MCF 10A (cell line): ENCODE measurements around the gene PANK1. TPM values are rescaled to one million over a fixed set of nuclear protein-coding genes. Genes with fewer than 3 reads are reported as not detected.
A peak's percentile ranks its signal among the peaks of the same experiment; 100 is the strongest.

ENCODE experiments used
- BruUV-seq: library from RNA; stranded (reverse); fragments of 400-500 nt; replicated peaks from 2 replicates; lab custom pipeline; 2021; lab: Mats Ljungman, UMichigan
- CTCF ChIA-PET: fragments of 300-600 bp; sonication (Branson Sonifier 250); formaldehyde crosslinking; extraction: SDS; loops from one replicate; lab custom pipeline; 2021; ENCODE audit warnings: antibody characterized with exemption, inconsistent platforms; lab: Yijun Ruan, JAX
- POLR2A ChIA-PET: fragments of 300-600, 350-650 bp; sonication (Branson Sonifier 250); formaldehyde crosslinking; extraction: SDS; loops from one replicate; lab custom pipeline; 2020; ENCODE audit warnings: antibody characterized with exemption, inconsistent platforms; lab: Yijun Ruan, JAX
- DNase-seq: peaks from one replicate; pipeline ENCODE4 v3.0.0-alpha.2; 2018; ENCODE audit not compliant: unreplicated experiment
- H3K27ac Mint-ChIP-seq: one replicate; pipeline ENCODE4 v1.8.0; 2022; ENCODE audit warnings: mild to moderate bottlenecking, low read depth, mixed read lengths; ENCODE audit not compliant: unreplicated experiment
- H3K27me3 Mint-ChIP-seq: one replicate; pipeline ENCODE4 v1.8.0; 2022; ENCODE audit warnings: mixed read lengths; ENCODE audit not compliant: insufficient read depth, unreplicated experiment
- H3K36me3 Mint-ChIP-seq: one replicate; pipeline ENCODE4 v1.8.0; 2022; ENCODE audit warnings: mild to moderate bottlenecking, moderate library complexity, mixed read lengths; ENCODE audit not compliant: insufficient read depth, unreplicated experiment
- H3K4me1 Mint-ChIP-seq: one replicate; pipeline ENCODE4 v1.8.0; 2022; ENCODE audit warnings: mixed read lengths; ENCODE audit not compliant: insufficient read depth, unreplicated experiment
- H3K4me3 Mint-ChIP-seq: one replicate; pipeline ENCODE4 v1.8.0; 2022; ENCODE audit warnings: mild to moderate bottlenecking, moderate library complexity, mixed read lengths; ENCODE audit not compliant: unreplicated experiment
- H3K9me3 Mint-ChIP-seq: one replicate; pipeline ENCODE4 v1.8.0; 2022; ENCODE audit warnings: mixed read lengths; ENCODE audit not compliant: unreplicated experiment
- CTCF ChIP-seq: fragments of 200-600 bp; IDR thresholded peaks from one replicate; pipeline ENCODE4 v1.8.0; 2022; ENCODE audit warnings: antibody characterized with exemption, mild to moderate bottlenecking; ENCODE audit not compliant: unreplicated experiment
- intact Hi-C: fragments of 100-400 bp; cut with micrococcal nuclease; formaldehyde crosslinking; loops from 2 replicates; pipeline ENCODE4 v1.14.1; 2022
- microRNA-seq: library from miRNA; unstranded; fragments of <30 nt; microRNA quantifications from one replicate; pipeline ENCODE4 v1.2.0, GENCODE V29; 2022
- total RNA-seq: library from RNA; stranded (reverse); gene quantifications from 2 replicates; pipeline ENCODE4 v1.2.3, GENCODE V29; 2022

The PANK1 gene
- total RNA-seq, 1 experiment from 2014 or later, result 4.7 TPM

GRCh38 chr10:89534826-89535166 is 110.2 kb downstream of the PANK1 start:
- Mint-ChIP-seq H3K4me3 (no peak overlapping the region), H3K36me3 (no peaks in the 10 kb centered on the region), H3K9me3 (no peaks in the 10 kb centered on the region), H3K27me3 (no peaks in the 10 kb centered on the region), H3K27ac (no peak overlapping the region), H3K4me1 (peaks cover 13% of the 10 kb centered on the region)
- no TSS peak for BruUV-seq
- intact Hi-C loops, result no loop called here
- TF ChIP-seq CTCF, result no peak
- CTCF ChIA-PET, result no interaction called here
- POLR2A ChIA-PET, result interaction anchor here (0.6 to 3.8 kb wide), 2 partner anchors 15 to 277 kb away, joined by 4 to 36 read pairs; no protein-coding TSS in a partner anchor
- no peak for DNase-seq

Small RNA genes lying within 50 kb of the gene (microRNA-seq; reads per million reads assigned to microRNA genes)
- gene MIR107, result 1,158 reads per million, percentile 87 among the genes with 10 or more reads in this experiment

Other genes starting within 250 kb of the PANK1 start
- 11.2 and 12.8 TPM in 2 replicates for gene IFIT5, start 230.7 kb downstream of the PANK1 start, total RNA-seq
- 0.09 and 0.10 TPM in 2 replicates for gene SLC16A12, start 109.6 kb downstream of the PANK1 start, total RNA-seq
- 30.3 and 33.7 TPM in 2 replicates for gene KIF20B, start 56.3 kb upstream of the PANK1 start, total RNA-seq